Loucy (cell line): ENCODE data around the gene TBC1D30.

ENCODE experiments used
- EZH2phosphoT487 ChIP-seq: fragments of 200-600 bp; IDR thresholded peaks from 2 replicates; pipeline ENCODE4 v1.6.1; 2018; ENCODE audit warnings: antibody characterized with exemption, mild to moderate bottlenecking, moderate library complexity, borderline replicate concordance
- TF ChIP-seq, protein P1 (sequence below): fragments of 200-600 bp; sonication (generic); conservative IDR thresholded peaks from 2 replicates; pipeline ENCODE4 v1.5.1; 2014; ENCODE audit warnings: mild to moderate bottlenecking, antibody characterized with exemption, low read length

DNA sequence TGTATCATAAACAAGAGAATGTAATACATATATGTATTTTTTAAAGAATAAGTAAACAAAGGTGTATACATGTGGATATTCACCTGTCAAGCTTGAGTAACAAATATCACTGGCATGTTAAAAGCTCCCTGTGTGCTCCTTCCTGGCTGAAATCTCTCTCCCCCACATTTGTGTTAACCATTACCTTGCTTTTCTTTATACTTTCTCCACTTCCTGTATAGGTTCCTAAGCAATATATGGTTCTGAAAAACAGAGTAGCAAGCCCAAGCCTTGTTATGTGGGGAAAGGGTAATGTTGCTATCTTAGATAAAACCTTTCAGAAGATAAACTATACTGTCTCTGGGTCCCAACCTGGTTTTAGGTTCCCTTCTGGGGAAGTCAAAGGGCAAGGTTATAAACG is 32.3 kb upstream of the TBC1D30 start:
- TF ChIP-seq, protein P1, sequence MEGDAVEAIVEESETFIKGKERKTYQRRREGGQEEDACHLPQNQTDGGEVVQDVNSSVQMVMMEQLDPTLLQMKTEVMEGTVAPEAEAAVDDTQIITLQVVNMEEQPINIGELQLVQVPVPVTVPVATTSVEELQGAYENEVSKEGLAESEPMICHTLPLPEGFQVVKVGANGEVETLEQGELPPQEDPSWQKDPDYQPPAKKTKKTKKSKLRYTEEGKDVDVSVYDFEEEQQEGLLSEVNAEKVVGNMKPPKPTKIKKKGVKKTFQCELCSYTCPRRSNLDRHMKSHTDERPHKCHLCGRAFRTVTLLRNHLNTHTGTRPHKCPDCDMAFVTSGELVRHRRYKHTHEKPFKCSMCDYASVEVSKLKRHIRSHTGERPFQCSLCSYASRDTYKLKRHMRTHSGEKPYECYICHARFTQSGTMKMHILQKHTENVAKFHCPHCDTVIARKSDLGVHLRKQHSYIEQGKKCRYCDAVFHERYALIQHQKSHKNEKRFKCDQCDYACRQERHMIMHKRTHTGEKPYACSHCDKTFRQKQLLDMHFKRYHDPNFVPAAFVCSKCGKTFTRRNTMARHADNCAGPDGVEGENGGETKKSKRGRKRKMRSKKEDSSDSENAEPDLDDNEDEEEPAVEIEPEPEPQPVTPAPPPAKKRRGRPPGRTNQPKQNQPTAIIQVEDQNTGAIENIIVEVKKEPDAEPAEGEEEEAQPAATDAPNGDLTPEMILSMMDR = no peak
- no peak for TF ChIP-seq EZH2phosphoT487
